A549 (cell line): ENCODE measurements around the gene CCL1. TPM values are rescaled to one million over a fixed set of nuclear protein-coding genes. Genes with fewer than 3 reads are reported as not detected.
A peak's percentile ranks its signal among the peaks of the same experiment; 100 is the strongest.

Experiments
- ATAC-seq, 2 experiments: fragments of 200-7000 bp in 1 of 2; fragments of >200 bp in 1 of 2; cut with Nextera tagmentation in 1 of 2; cut with Tn5 transposase in 1 of 2; 3 replicates each; pipeline versions ENCODE4 v1.8.0 to v1.9.1; 2018 to 2020; ENCODE audit warnings: mild to moderate bottlenecking in 1 of 2, moderate library complexity in 1 of 2
- CTCF ChIA-PET: fragments of 300-600 bp; sonication (Branson Sonifier 250); formaldehyde crosslinking; extraction: SDS; loops from one replicate; lab custom pipeline; 2021; ENCODE audit warnings: antibody characterized with exemption, inconsistent platforms; lab: Yijun Ruan, JAX
- POLR2A ChIA-PET: fragments of 350-600 bp; formaldehyde crosslinking; extraction: SDS; loops from one replicate; lab custom pipeline; 2021; ENCODE audit warnings: antibody characterized with exemption, inconsistent platforms; lab: Yijun Ruan, JAX
- DNase-seq, 2 experiments: peaks; one replicate each; pipeline versions ENCODE4 v3.0.0 to v3.0.0-alpha.2; 2011 to 2016; ENCODE audit warnings: low read depth in 1 of 2, low spot score in 1 of 2
- FAIRE-seq: peaks from 2 replicates; lab custom pipeline; 2011; peaks lifted over from hg19 to GRCh38; lab: Jason Lieb, UNC
- H3K27ac ChIP-seq, 2 experiments: fragments of >200 bp; sonication (Bioruptor Twin); formaldehyde crosslinking; 3 replicates each; pipeline ENCODE4 v1.5.1; 2016 to 2017
- H3K4me1 ChIP-seq: fragments of >200 bp; sonication (Bioruptor Twin); formaldehyde crosslinking; 3 replicates; pipeline ENCODE4 v1.6.1; 2016
- H3K4me2 ChIP-seq: fragments of >200 bp; sonication (Bioruptor Twin); formaldehyde crosslinking; 3 replicates; pipeline ENCODE4 v1.6.1; 2016
- H3K4me3 ChIP-seq: fragments of >200 bp; sonication (Bioruptor Twin); formaldehyde crosslinking; 3 replicates; pipeline ENCODE4 v1.5.1; 2016
- H3K9me3 ChIP-seq: fragments of >200 bp; sonication (Bioruptor Twin); formaldehyde crosslinking; 3 replicates; pipeline ENCODE4 v1.6.1; 2016
- BHLHE40 ChIP-seq: IDR thresholded peaks from 2 replicates; pipeline ENCODE4 v1.6.1; 2012; ENCODE audit warnings: low read depth, low read length, inconsistent platforms
- CHD2 ChIP-seq: fragments of 150-350 bp; IDR thresholded peaks from 2 replicates; pipeline ENCODE4 v1.6.1; 2014; ENCODE audit warnings: low read length; ENCODE audit not compliant: partially characterized antibody
- GATA3 ChIP-seq: IDR thresholded peaks from 2 replicates; pipeline ENCODE4 v1.6.1; 2012; ENCODE audit warnings: borderline replicate concordance
- HDAC2 ChIP-seq: fragments of 200-600 bp; sonication (generic); IDR thresholded peaks from 2 replicates; pipeline ENCODE4 v1.6.1; 2016
- HOXB13 ChIP-seq: fragments of 250-450 bp; sonication (Bioruptor Pico); IDR thresholded peaks from 2 replicates; pipeline ENCODE4 v1.5.0; 2020; ENCODE audit warnings: low read depth, mild to moderate bottlenecking, moderate library complexity
- HOXB5 ChIP-seq: fragments of 250-450 bp; sonication (Bioruptor Pico); IDR thresholded peaks from 2 replicates; pipeline ENCODE4 v1.5.0; 2020; ENCODE audit warnings: mild to moderate bottlenecking, moderate library complexity
- MAZ ChIP-seq: fragments of 150-350 bp; IDR thresholded peaks from 2 replicates; pipeline ENCODE4 v1.6.1; 2014; ENCODE audit warnings: antibody characterized with exemption, low read depth, low read length, borderline replicate concordance
- MYC ChIP-seq: IDR thresholded peaks from 2 replicates; pipeline ENCODE4 v1.6.1; 2012; ENCODE audit warnings: mild to moderate bottlenecking, inconsistent platforms, low read length, improper control_type of control experiment, borderline replicate concordance
- NFE2L2 ChIP-seq: fragments of 150-350 bp; conservative IDR thresholded peaks from 2 replicates; pipeline ENCODE4 v1.6.1; 2014; ENCODE audit warnings: low read length
- RARB ChIP-seq: fragments of 250-450 bp; sonication (Bioruptor Pico); IDR thresholded peaks from 2 replicates; pipeline ENCODE4 v1.8.0; 2021; ENCODE audit warnings: mild to moderate bottlenecking, moderate library complexity
- RFX5 ChIP-seq: fragments of 450-650 bp; IDR thresholded peaks from 2 replicates; pipeline ENCODE4 v1.7.1; 2014; ENCODE audit warnings: antibody characterized with exemption, mild to moderate bottlenecking, moderate library complexity
- SMC3 ChIP-seq: fragments of >200 bp; sonication (Bioruptor Twin); formaldehyde crosslinking; IDR thresholded peaks from 3 replicates; pipeline ENCODE4 v1.6.1; 2018; ENCODE audit warnings: inconsistent platforms
- SREBF2 ChIP-seq: fragments of 450-650 bp; IDR thresholded peaks from 2 replicates; pipeline ENCODE4 v1.6.1; 2014; ENCODE audit warnings: mild to moderate bottlenecking, moderate library complexity
- WGBS: methylation state at CpG from one replicate; pipeline ENCODE4 v1.1.6; 2017; ENCODE audit errors: missing lambda C conversion rate; 5-methylcytosine and 5-hydroxymethylcytosine counted together
- polyA plus RNA-seq, 4 experiments: library from polyadenylated mRNA; depleted of rRNA in 3 of 4; stranded (reverse); fragments of >200 nt; fragmentation: RNase III in 1 of 4; extraction: RNeasy Plus Mini Kit Qiagen cat#74134 plus additional on column Dnase treatment in 1 of 4; gene quantifications; 2 replicates in 3 of 4; 3 replicates in 1 of 4; pipeline ENCODE4 v1.2.3, GENCODE V29; 2011 to 2017
- TF ChIP-seq, protein P1 (sequence below): fragments of >200 bp; sonication (Bioruptor Twin); formaldehyde crosslinking; IDR thresholded peaks from 3 replicates; pipeline ENCODE4 v1.6.1; 2016
- TF ChIP-seq, protein P2 (sequence below): fragments of 150-350 bp; IDR thresholded peaks from 2 replicates; pipeline ENCODE4 v1.6.1; 2014; ENCODE audit warnings: low read depth, mild to moderate bottlenecking, low read length
- TF ChIP-seq, protein P3 (sequence below): fragments of 450-650 bp; IDR thresholded peaks from 2 replicates; pipeline ENCODE4 v1.6.1; 2014; ENCODE audit warnings: antibody characterized with exemption
- TF ChIP-seq, protein P4 (sequence below): fragments of 250-450 bp; sonication (Bioruptor Pico); IDR thresholded peaks from 2 replicates; pipeline ENCODE4 v1.5.0; 2021; ENCODE audit warnings: mild to moderate bottlenecking, moderate library complexity, borderline replicate concordance

Gene CCL1
- polyA plus RNA-seq, 2 of the 4 experiments (the other 2 are of a cell fraction): not detected

DNA sequence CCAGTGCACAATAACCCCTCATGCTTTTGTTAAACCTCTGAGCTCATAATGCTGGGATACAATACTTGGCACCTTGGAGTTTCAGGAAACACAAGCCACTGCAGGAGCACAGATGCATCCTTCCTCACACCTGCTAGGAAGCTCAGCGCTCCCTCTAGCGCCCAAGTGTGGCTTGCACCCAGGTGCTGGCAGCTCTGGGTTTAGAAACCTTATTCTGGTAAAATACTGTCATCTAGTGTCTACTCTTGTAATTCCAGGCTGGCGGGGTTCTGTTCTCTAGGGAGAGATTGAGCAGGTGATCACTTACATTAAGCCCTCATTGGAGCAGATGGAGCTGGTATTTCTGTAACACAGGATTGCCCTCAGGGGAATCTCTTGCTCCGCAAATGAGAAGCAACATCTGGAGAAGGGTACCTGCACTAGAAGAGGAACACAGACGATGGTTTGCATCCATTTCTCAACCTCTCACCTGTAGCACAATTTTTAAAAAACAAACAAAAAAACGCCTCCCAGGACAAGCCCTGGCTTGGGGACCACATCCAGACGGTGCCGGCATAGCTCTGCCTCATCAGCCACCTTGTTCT, 1.5 kb downstream of the CCL1 start (continued):
- TF ChIP-seq, protein P1, sequence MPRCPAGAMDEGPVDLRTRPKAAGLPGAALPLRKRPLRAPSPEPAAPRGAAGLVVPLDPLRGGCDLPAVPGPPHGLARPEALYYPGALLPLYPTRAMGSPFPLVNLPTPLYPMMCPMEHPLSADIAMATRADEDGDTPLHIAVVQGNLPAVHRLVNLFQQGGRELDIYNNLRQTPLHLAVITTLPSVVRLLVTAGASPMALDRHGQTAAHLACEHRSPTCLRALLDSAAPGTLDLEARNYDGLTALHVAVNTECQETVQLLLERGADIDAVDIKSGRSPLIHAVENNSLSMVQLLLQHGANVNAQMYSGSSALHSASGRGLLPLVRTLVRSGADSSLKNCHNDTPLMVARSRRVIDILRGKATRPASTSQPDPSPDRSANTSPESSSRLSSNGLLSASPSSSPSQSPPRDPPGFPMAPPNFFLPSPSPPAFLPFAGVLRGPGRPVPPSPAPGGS: no peak
- no peak for TF ChIP-seq GATA3
- TF ChIP-seq, protein P2, sequence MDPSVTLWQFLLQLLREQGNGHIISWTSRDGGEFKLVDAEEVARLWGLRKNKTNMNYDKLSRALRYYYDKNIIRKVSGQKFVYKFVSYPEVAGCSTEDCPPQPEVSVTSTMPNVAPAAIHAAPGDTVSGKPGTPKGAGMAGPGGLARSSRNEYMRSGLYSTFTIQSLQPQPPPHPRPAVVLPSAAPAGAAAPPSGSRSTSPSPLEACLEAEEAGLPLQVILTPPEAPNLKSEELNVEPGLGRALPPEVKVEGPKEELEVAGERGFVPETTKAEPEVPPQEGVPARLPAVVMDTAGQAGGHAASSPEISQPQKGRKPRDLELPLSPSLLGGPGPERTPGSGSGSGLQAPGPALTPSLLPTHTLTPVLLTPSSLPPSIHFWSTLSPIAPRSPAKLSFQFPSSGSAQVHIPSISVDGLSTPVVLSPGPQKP: no peak
- TF ChIP-seq NFE2L2: no peak
- TF ChIP-seq, protein P3, sequence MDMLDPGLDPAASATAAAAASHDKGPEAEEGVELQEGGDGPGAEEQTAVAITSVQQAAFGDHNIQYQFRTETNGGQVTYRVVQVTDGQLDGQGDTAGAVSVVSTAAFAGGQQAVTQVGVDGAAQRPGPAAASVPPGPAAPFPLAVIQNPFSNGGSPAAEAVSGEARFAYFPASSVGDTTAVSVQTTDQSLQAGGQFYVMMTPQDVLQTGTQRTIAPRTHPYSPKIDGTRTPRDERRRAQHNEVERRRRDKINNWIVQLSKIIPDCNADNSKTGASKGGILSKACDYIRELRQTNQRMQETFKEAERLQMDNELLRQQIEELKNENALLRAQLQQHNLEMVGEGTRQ: peak; percentile 23; the same call in 1 of the 2 replicates
- no peak for TF ChIP-seq MYC
- no peak for TF ChIP-seq SREBF2
- no peak for TF ChIP-seq CHD2

DNA sequence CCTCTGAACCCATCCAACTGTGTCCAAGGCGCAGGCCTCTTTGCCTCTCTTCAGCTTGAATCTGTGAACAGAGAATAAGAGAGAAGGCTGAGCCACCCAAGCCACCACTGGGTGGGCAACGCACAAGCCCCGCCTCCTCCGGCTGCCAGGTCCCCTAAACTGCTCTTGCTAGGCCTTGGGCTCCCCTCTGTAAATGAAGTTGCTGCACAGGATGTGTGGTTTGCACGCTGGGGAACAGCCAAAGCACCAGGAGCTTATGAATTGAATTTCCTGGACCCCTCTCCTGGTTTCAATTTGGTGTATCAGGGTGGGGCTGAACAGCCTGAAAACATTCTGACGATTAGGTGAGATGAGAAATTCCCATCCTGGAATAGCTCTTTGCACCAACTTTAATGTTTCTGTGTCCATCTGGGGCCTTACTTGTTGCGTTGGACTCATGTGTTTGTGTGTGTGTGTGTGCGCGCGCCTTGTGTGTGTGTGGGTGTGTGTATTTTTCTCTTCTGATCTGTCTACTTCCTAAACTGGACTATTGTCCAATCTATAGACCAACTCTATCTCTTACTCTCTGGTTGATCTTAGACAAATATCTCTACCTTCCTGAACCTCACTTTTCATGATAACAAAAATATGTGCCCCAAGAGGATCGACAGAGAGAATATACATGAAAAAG, 2.3 kb downstream of the CCL1 start:
- CTCF ChIA-PET: interaction anchor here (0.7 to 18.3 kb wide), 77 partner anchors 9 to 668 kb away, joined by 3 to 571 read pairs (median 6); partner anchors contain the start of genes CCL11, CCL2, CCL7 and CCL8
- no peaks in the 10 kb centered on the region for H3K4me1 ChIP-seq
- H3K4me3 ChIP-seq: no peak overlapping the region
- no peak for ATAC-seq
- WGBS: 69% methylated on average over 11 of the region's 11 CpGs
- H3K9me3 ChIP-seq: no peaks in the 10 kb centered on the region
- no peak overlapping the region for H3K27ac ChIP-seq
- TF ChIP-seq RARB (CRISPR knock-in tag): no peak
- TF ChIP-seq, all 56 proteins: peak for 0
- H3K4me2 ChIP-seq: no peak overlapping the region
- DNase-seq (no peak), FAIRE-seq (no peak)
- POLR2A ChIA-PET: interaction anchor here (0.5 kb wide), 1 partner anchor 189 kb away, joined by 3 read pairs; no protein-coding TSS in a partner anchor

DNA sequence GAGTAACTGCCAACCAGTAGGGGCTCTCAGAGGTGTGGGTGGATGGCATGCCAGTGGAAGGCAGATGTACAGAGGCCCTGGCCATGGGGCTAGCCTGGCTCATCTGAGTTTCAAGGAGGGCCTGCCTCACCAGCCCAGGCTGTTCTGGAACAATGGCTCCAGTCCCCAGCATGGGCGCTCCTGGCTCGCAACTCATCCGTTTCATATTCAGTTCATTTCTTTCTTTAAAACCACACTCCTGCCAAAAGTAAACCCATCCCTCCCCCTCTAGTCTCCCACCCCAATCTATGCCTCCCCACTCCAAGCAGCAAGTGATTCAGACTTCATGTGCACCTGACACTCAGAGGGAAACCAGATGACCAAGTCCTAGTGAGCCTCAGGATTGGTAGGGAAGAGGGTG, 4.4 kb downstream of the CCL1 start:
- POLR2A ChIA-PET: no interaction called here
- H3K27ac ChIP-seq: no peak overlapping the region
- TF ChIP-seq, protein P4, sequence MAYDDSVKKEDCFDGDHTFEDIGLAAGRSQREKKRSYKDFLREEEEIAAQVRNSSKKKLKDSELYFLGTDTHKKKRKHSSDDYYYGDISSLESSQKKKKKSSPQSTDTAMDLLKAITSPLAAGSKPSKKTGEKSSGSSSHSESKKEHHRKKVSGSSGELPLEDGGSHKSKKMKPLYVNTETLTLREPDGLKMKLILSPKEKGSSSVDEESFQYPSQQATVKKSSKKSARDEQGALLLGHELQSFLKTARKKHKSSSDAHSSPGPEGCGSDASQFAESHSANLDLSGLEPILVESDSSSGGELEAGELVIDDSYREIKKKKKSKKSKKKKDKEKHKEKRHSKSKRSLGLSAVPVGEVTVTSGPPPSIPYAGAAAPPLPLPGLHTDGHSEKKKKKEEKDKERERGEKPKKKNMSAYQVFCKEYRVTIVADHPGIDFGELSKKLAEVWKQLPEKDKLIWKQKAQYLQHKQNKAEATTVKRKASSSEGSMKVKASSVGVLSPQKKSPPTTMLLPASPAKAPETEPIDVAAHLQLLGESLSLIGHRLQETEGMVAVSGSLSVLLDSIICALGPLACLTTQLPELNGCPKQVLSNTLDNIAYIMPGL: no peak
- TF ChIP-seq MYC: no peak
- no peak for TF ChIP-seq HOXB13
- TF ChIP-seq SMC3: no peak
- TF ChIP-seq HOXB5: no peak
- TF ChIP-seq HDAC2: no peak
- TF ChIP-seq BHLHE40: no peak
- no peak for TF ChIP-seq RFX5
- no peak for TF ChIP-seq MAZ
- TF ChIP-seq, all 56 proteins: peak for 0
- no peak for DNase-seq
- CTCF ChIA-PET: interaction anchor here (1.2 to 18.3 kb wide), 6 partner anchors 7 to 156 kb away, joined by 3 to 571 read pairs (median 58); partner anchors contain the start of gene CCL8
- FAIRE-seq: no peak
- Histone ChIP-seq H3K9me3 (peaks cover 8% of the 10 kb centered on the region; the same call in 2 of the 3 replicates), H3K4me3 (no peak overlapping the region), H3K4me2 (no peak overlapping the region), H3K4me1 (no peaks in the 10 kb centered on the region)
- ATAC-seq: no peak
- WGBS: 89% methylated on average over 3 of the region's 3 CpGs
